A673 (cell line): Measurements from ENCODE around the gene IL22RA1. TPM values are rescaled to one million over a fixed set of nuclear protein-coding genes. Genes with fewer than 3 reads are reported as not detected.

Source experiments
- BruUV-seq: library from RNA; stranded (reverse); fragments of 400-500 nt; replicated peaks from 2 replicates; lab custom pipeline; 2021; lab: Mats Ljungman, UMichigan
- CTCF ChIA-PET: fragments of 300-600 bp; sonication (Branson Sonifier 250); formaldehyde crosslinking; loops from one replicate; lab custom pipeline; 2022; ENCODE audit warnings: antibody characterized with exemption; lab: Charles Lee
- POLR2A ChIA-PET: fragments of 300-600 bp; sonication (Branson Sonifier 250); formaldehyde crosslinking; loops from one replicate; lab custom pipeline; 2022; ENCODE audit warnings: antibody characterized with exemption; ENCODE audit not compliant: low non-redundant PET; lab: Charles Lee
- DNase-seq: peaks from one replicate; pipeline ENCODE4 v3.0.0-alpha.2; 2015; ENCODE audit warnings: low spot score
- H3K27ac ChIP-seq: fragments of 200-600 bp; sonication (generic); 2 replicates; pipeline ENCODE4 v1.5.1; 2016; ENCODE audit warnings: mixed run types, low read depth, mild to moderate bottlenecking, mixed read lengths, antibody characterized with exemption, low read length; ENCODE audit not compliant: poor library complexity, severe bottlenecking
- H3K27me3 ChIP-seq: fragments of 200-600 bp; sonication (generic); replicated peaks from 2 replicates; pipeline ENCODE4 v1.6.1; 2017; ENCODE audit warnings: mixed run types, low read depth, mild to moderate bottlenecking, mixed read lengths, antibody characterized with exemption, low read length; ENCODE audit not compliant: insufficient read depth, poor library complexity
- H3K36me3 ChIP-seq: fragments of 200-600 bp; sonication (generic); 2 replicates; pipeline ENCODE4 v1.6.1; 2016; ENCODE audit warnings: mixed run types, mild to moderate bottlenecking, mixed read lengths, antibody characterized with exemption, low read length; ENCODE audit not compliant: insufficient read depth, poor library complexity, severe bottlenecking
- H3K4me1 ChIP-seq: fragments of 200-600 bp; sonication (generic); 2 replicates; pipeline ENCODE4 v1.6.1; 2017; ENCODE audit warnings: mixed run types, mild to moderate bottlenecking, mixed read lengths, antibody characterized with exemption, low read length; ENCODE audit not compliant: insufficient read depth, poor library complexity, severe bottlenecking
- H3K4me3 ChIP-seq: fragments of 200-600 bp; sonication (generic); 2 replicates; pipeline ENCODE4 v1.5.1; 2016; ENCODE audit warnings: low read depth, mixed run types, mild to moderate bottlenecking, mixed read lengths, low read length; ENCODE audit not compliant: poor library complexity, severe bottlenecking
- H3K9me3 ChIP-seq: fragments of 200-600 bp; sonication (generic); 2 replicates; pipeline ENCODE4 v1.6.1; 2016; ENCODE audit warnings: mixed run types, low read depth, mild to moderate bottlenecking, mixed read lengths, antibody characterized with exemption, low read length; ENCODE audit not compliant: poor library complexity, severe bottlenecking
- EZH2 ChIP-seq: fragments of 200-600 bp; sonication (generic); IDR thresholded peaks from 2 replicates; pipeline ENCODE4 v1.6.1; 2017; ENCODE audit warnings: borderline replicate concordance, low read depth, mild to moderate bottlenecking, mixed read lengths, antibody characterized with exemption, low read length; ENCODE audit not compliant: poor library complexity, severe bottlenecking
- intact Hi-C: fragments of 100-400 bp; cut with micrococcal nuclease; formaldehyde crosslinking; loops from one replicate; pipeline ENCODE4 v1.10.0; 2022; ENCODE audit not compliant: unreplicated experiment
- total RNA-seq: library from RNA; stranded (reverse); gene quantifications from 2 replicates; pipeline ENCODE4 v1.2.3, GENCODE V29; 2021
- TF ChIP-seq, protein P1 (sequence below): fragments of 300-800, 200-600 bp; sonication (generic); conservative IDR thresholded peaks from 2 replicates; pipeline ENCODE4 v1.5.1; 2017; ENCODE audit warnings: low read depth, mild to moderate bottlenecking, antibody characterized with exemption, low read length, moderate library complexity, mixed read lengths

The IL22RA1 gene
- total RNA-seq, 1 experiment from 2014 or later: 0.24 TPM

DNA sequence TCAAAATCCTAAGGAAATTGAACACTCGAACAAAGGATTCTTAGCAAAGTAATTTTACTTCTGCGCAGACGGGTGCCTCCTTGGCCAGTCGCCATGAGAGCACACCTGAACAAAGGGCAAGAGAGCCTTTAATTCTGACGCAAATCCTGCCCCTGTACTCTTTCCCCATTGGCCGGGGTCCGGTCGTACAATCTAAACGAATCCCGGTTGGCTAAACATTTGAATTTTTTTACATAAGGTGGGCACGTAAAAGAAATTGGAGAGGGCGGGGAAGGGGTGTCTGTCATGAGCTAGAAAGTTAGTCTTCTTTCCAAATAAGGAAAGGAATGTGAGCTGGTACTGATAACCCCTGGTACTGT is 8.2 kb upstream of the IL22RA1 start:
- no peak overlapping the region for H3K27ac ChIP-seq
- TF ChIP-seq EZH2: no peak
- TF ChIP-seq, protein P1, sequence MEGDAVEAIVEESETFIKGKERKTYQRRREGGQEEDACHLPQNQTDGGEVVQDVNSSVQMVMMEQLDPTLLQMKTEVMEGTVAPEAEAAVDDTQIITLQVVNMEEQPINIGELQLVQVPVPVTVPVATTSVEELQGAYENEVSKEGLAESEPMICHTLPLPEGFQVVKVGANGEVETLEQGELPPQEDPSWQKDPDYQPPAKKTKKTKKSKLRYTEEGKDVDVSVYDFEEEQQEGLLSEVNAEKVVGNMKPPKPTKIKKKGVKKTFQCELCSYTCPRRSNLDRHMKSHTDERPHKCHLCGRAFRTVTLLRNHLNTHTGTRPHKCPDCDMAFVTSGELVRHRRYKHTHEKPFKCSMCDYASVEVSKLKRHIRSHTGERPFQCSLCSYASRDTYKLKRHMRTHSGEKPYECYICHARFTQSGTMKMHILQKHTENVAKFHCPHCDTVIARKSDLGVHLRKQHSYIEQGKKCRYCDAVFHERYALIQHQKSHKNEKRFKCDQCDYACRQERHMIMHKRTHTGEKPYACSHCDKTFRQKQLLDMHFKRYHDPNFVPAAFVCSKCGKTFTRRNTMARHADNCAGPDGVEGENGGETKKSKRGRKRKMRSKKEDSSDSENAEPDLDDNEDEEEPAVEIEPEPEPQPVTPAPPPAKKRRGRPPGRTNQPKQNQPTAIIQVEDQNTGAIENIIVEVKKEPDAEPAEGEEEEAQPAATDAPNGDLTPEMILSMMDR: no peak
- H3K27me3 ChIP-seq: no peaks in the 10 kb centered on the region
- BruUV-seq: no TSS peak
- intact Hi-C loops: no loop called here
- DNase-seq: no peak
- POLR2A ChIA-PET: no interaction called here
- no peaks in the 10 kb centered on the region for H3K36me3 ChIP-seq
- H3K4me3 ChIP-seq: no peak overlapping the region
- no peaks in the 10 kb centered on the region for H3K9me3 ChIP-seq
- H3K4me1 ChIP-seq: peaks cover 4% of the 10 kb centered on the region
- CTCF ChIA-PET: no interaction called here

DNA sequence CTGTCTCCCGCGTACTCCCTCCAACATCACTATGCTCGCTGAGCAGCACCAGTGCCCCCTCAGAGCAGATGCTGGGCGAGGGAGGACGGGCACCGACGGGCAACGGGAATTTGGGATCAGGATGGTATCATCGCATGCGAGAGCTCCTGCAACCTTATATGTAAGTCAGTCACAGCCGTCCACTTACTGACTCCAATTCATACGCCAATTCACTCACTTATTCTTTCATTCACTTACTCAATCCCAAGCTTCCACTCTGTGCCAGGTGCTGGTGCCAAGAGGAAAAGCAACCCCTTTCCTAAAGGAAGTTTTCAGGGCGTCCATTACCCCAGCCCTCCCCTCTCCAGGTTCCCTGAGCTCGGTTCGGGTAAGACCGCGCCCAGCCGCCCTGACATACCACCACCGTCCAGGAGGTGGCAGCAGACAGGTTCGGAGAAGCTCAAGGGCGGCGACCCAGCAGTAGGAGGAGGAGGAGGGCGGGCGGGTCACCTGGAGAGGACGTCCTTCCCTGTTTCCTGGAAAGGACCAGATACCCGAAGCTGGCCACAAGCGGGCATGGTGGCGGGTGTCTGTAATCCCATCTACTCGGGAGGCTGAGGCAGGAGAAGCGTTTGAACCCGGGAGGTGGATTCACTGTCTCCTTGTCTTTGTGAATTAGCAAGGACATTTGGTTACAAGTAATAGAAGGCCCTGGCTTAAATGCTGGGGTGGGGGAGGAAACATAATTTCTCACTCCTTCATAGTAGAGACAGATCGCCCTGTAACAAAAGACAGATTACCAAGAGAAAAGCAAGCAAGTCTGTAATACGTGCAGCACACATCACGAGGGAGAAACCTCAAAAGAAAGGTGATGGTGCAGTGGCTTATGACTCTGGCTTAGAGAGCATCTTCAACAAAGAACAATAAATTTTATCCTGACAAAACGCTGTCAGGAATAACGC is 7.6 kb upstream of the IL22RA1 start:
- intact Hi-C loops: loop anchor here (1.0 kb wide), 1 partner anchor 241 kb away; no protein-coding TSS in a partner anchor
- H3K27ac ChIP-seq: no peak overlapping the region
- POLR2A ChIA-PET: interaction anchor here (0.5 to 0.7 kb wide), 3 partner anchors 14 to 269 kb away, joined by 6 to 13 read pairs (median 6); no protein-coding TSS in a partner anchor
- H3K27me3 ChIP-seq: no peaks in the 10 kb centered on the region
- CTCF ChIA-PET: interaction anchor here (0.5 to 2.0 kb wide), 21 partner anchors 10 to 1849 kb away, joined by 3 to 45 read pairs (median 4); no protein-coding TSS in a partner anchor
- H3K9me3 ChIP-seq: no peaks in the 10 kb centered on the region
- peaks cover 4% of the 10 kb centered on the region for H3K4me1 ChIP-seq
- TF ChIP-seq EZH2: no peak
- TF ChIP-seq, protein P1: peak; percentile 93
- H3K36me3 ChIP-seq: no peaks in the 10 kb centered on the region
- DNase-seq: peak; percentile 83
- no TSS peak for BruUV-seq
- peak overlapping the region; percentile 16 for H3K4me3 ChIP-seq

DNA sequence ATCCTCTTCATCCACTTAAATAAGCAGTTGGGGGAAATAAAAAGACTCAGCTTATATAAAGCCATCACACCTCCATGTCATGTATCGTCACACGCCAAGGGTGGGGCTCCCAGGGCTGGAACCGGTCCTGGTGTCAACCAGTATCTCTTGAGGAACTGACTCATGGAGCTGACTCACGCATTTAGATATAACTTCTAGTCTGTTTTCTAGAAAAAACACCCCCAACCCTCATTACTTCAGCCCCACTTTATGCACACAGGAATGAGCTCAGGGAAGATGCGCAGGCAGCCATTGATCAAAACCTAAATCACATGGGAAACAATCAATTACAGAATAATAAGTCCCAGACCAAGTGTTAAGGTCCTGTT is 6.9 kb upstream of the IL22RA1 start:
- TF ChIP-seq, protein P1: no peak
- TF ChIP-seq EZH2: no peak
- DNase-seq: peak; percentile 18
- peaks cover 4% of the 10 kb centered on the region for H3K4me1 ChIP-seq
- H3K27ac ChIP-seq: no peak overlapping the region
- H3K27me3 ChIP-seq: no peaks in the 10 kb centered on the region
- no peaks in the 10 kb centered on the region for H3K9me3 ChIP-seq
- BruUV-seq: no TSS peak
- H3K4me3 ChIP-seq: peak overlapping the region; percentile 16
- POLR2A ChIA-PET: interaction anchor here (0.5 to 0.7 kb wide), 3 partner anchors 13 to 270 kb away, joined by 6 to 13 read pairs (median 6); no protein-coding TSS in a partner anchor
- no peaks in the 10 kb centered on the region for H3K36me3 ChIP-seq
- CTCF ChIA-PET: interaction anchor here (0.6 to 2.0 kb wide), 19 partner anchors 11 to 1849 kb away, joined by 3 to 45 read pairs (median 4); no protein-coding TSS in a partner anchor
- intact Hi-C loops: loop anchor here (1.0 kb wide), 1 partner anchor 241 kb away; no protein-coding TSS in a partner anchor
